GM18951 (cell line): ENCODE results near the gene ANXA5.

Experiments
- POLR2A ChIP-seq: IDR thresholded peaks from 4 replicates; pipeline ENCODE4 v1.6.1; 2011; ENCODE audit warnings: mild to moderate bottlenecking; ENCODE audit not compliant: insufficient read length, insufficient read depth; ENCODE audit errors: extremely low read depth
- in situ Hi-C: fragments of 300-500 bp; cut with MboI; formaldehyde crosslinking; loops from one replicate; pipeline ENCODE4 v1.12.0; 2022; ENCODE audit warnings: low sequenced_read_pairs, mixed read lengths, inconsistent platforms; ENCODE audit not compliant: unreplicated experiment

ANXA5 gene

DNA sequence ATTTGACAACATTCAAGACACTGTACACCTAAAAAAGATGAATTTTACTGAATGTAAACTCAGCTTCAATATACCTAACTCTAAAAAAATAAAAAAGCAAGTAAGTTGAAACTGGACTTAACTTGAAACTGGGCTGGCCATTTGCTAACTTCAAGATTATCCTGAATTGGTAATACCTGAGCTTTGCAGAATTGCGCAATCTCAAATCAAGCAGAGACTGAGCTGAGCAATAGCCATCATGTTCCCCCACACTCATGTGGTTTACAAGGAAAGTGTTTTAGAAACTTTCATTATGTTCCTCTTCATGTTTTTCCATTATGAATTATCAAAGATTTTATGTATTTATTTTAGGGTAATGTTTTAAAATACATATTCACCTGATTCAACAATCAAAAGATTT lies 38.7 kb downstream of the ANXA5 start:
- in situ Hi-C loops = no loop called here
- TF ChIP-seq POLR2A = no peak

DNA sequence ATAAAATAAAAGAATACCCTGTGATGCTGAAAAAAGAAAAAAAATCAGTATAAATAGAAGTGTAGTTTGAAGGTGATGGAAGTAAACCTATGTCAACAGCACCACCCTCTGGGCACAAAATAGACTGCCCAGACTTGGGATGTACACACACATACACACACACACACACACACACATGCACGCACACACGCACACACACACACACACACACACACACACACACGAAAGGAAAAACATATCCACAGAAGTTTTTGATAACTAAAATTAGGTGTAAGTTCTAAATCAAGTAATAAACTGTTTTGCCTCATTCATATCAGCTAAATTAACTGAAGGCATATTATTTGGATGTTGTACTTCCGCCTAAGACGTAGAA lies 40.5 kb downstream of the ANXA5 start:
- TF ChIP-seq POLR2A = no peak

DNA sequence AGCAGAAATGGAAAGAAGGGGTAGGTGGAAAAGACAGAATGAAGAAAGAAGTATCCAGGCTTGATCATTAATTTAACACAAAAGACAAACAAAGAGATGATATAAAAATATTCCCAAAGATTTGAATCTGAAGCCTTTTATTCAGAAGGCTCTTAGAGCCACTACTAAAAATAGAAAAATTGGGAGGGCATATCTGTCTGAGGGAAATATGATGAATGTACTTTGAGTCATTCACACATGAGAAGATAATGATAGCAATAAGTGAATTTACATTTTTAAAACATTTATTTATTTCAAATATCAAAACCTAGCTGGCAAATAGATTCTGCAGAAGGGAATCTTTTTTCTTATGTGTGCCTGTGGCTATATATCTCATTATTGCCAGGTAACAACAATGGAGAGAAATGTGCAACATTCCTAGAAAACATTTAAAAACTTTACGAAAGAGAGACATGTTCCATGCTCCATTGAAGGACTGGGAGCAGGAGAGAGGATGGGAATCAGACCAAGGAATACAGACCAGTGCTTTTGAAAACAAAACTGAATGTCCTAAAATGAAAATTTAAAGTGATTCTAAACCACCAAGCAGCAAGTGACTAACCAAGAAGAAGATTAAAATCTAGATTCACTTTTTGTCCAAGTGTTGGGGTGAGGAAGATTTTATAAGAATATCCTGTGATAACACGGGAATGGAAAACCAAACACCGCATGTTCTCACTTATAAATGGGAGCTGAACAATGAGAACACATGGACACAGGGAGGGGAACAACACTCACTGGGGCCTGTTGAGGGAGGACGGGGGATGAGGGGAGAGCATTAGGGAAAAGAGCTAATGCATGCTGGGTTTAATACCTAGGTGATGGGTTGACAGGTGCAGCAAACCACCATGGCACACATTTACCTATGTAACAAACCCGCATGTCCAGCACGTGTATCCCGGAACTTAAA lies 41.2 kb downstream of the ANXA5 start:
- TF ChIP-seq POLR2A = no peak
- in situ Hi-C loops = no loop called here

More for the DNA sequence above, 40.5 kb downstream of the ANXA5 start:
- in situ Hi-C loops = no loop called here

DNA sequence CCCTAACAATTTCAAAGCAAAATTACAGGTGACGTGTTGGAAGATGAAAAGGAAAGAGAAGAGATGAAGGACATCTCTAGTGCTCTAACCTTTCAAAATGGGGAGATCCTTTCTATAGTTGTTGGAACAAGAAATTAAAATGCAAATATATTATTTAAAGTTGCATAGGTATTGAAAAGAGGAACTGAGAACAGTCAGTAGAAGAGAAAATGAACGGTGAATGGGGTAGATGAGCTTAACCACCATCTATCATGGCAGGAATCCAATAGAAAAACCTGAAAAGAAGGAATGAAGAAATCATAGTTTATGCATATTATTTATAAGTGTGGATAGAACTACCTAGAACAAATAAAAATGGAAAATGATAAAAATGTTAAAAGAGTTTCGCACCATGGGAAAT lies 42.0 kb downstream of the ANXA5 start:
- in situ Hi-C loops = no loop called here
- no peak for TF ChIP-seq POLR2A

DNA sequence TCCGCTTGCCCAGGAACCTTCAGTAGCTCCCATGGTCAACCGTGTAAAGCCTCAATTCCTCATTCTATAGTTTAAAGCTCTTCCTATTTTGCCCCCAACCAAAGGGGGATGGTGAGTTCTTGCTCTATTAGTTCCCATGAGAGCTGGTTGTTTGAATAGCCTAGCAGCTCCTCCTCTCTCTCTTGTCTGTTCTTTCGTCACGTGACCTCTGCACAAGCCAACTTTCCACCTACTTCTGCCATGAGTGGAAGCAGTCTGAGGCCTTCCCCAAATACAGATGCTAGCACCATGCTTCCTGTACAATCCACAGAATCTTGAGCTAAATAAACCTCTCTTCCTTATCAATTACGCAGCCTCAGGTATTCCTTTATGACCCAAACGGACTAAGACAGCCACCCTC lies 42.8 kb downstream of the ANXA5 start:
- no peak for TF ChIP-seq POLR2A

DNA sequence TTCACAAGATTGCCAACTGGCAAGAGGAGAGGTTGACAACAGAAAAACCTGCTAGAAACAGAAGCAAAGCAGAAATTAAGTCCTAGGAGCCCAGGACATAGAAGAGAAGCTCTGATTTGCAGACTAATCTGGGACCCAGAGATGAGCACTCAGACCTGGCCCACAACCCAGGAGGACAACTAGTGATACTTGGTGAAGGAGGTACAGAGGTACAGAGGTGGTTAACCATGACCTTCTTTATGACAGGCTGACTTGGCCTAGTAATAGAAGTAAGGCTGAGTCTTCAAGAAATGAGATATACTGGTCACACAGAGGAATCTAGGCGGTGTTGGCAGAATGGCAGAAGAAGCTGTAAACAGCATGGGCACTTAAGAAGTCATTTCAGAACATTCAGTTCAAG lies 43.6 kb downstream of the ANXA5 start:
- no peak for TF ChIP-seq POLR2A
- in situ Hi-C loops = no loop called here

More for the DNA sequence above, 42.8 kb downstream of the ANXA5 start:
- in situ Hi-C loops = no loop called here

DNA sequence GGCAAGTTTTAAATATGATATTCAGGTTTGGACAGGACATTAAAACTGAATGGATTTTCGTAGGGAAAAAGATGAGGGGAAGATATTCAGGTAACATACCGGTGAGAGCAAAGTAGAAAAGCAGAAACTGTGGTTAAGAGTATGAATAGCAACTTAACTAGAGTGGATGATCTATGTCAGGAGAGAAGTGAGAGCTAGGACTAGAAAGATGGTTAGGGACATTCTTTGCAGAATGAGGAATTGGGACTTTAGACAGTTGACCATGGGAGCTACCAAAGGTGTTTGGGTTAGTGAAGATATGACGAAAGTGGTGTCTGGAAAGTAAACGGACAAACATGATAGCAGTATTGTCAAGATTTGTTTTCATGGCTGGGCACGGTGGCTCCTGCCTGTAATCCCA lies 45.2 kb downstream of the ANXA5 start:
- in situ Hi-C loops = no loop called here
- TF ChIP-seq POLR2A = no peak

DNA sequence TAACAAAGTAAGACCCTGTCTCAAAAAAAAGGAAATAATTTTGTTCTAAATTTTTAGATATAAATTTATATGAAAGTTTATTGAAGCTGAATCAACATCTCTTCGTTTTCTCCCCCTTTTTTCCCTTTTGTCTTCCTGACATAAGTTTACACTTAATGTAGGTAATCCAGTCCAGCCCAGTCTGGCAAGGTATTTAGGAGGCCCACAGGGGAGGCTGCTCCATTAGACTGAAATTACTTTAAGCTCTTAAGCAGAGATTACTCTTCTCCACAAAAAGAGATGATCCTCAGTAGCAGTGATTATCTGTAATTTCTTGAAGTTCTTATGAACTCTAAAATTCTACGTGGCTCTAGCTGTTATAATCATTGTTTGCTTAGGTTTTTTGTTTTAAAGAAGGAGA lies 46.0 kb downstream of the ANXA5 start:
- in situ Hi-C loops = no loop called here
- no peak for TF ChIP-seq POLR2A

DNA sequence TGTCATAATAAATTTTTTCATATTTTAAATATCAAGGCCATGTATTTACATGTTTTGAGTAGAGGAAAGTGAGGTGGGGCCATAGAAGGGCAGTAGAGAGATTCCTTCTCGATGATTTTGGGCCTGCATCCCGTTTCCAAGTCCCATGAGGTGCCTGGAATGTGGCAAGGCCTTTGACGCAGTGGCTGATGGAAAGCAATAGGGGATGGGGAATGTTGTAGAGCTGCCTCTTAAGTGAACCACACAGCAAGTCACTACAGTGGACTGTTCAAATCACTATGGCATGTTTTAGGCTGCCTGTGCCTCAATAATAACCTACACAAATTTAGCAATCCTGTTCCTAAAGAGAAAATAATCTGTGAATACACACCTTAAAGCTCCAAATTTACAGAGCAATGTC lies 48.3 kb downstream of the ANXA5 start:
- no peak for TF ChIP-seq POLR2A
- in situ Hi-C loops = no loop called here

DNA sequence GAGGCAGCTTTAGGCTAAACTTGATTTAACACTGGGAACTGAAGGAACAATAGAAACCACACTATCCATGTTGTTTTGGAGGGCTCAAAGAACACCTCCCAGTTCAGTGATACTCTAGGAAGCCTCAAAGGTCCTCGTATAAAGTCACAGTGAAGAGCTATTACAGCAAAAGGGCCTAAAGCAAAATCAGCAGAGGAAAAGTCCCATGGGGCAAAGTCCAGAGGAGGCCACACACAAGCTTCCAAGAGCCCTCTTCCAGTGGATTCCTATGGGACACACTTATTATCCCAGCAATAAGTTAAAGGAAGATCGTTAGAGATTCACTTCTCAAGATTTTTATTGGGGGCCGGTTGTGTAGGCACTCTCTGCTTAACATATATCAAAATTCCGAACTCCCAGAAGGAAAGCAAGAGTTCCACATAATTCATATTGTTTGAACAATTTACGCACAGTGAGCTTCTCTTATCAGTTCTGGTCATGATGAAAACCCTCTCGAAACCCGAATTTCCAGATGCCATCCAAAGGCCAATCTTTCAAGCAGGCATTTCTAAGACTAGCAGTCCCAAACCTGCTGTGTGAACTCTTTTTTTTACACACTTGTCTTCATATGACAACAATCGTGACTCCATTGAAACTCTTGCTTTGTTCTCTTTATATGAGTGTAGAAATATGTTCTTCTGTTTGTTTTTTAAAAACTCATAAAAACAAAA lies 53.7 kb downstream of the ANXA5 start:
- TF ChIP-seq POLR2A = no peak
- in situ Hi-C loops = no loop called here

DNA sequence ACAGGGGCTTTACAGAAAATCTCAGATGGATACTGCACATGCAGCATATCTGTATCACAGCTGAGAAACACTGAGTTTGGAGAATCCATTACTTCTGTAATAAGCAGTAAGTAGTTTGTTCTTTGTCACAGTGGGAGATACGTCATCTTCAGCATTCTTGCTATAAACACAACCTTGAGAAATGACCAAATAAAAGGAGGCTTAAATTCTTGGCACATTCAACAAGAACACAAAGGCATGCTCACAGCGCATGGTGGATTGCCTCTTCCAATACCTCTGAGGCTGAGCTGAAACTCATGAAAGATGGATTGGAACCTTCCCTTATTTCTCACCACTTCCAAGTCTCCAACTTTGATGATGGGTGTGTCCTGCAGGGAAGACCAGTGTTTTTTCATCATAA lies 54.5 kb downstream of the ANXA5 start:
- in situ Hi-C loops = no loop called here
- no peak for TF ChIP-seq POLR2A

DNA sequence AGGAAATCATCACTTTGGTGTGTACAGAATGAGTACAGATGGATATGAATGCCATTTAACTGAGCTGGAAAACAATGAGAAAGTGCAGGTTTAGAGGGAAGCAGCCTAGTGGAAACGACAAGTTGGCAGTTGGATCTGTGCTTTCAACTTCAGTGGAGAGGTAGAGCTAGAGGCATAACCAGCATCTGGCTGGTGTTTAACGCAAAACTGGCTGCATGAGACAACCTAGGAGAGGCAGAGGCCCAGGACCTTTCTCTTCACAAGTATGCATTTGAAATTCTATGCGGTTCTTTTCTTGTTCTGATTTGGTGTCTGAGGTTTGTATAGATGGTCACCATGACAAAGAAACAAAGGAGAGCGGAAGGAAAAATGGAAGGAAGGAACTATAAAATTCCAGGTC lies 63.1 kb downstream of the ANXA5 start:
- in situ Hi-C loops = no loop called here

DNA sequence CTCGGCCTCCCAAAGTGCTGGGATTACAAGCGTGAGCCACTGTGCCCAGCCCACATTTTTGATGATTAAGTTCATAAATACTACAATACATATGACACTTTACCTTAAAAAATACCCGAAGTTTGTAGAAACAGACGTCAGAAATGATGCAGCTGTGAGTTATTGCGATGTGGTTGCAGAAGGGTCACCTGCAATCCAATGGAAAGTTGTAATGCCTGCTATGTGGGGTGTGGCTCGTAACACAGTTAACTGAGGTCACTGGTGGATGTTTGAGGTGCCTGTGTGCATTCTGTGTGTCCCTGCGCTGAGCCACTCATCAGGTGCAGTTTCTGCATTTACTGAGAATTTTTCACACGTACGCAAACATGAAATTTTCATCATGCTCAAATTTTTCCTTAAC lies 64.1 kb downstream of the ANXA5 start:
- no peak for TF ChIP-seq POLR2A
- in situ Hi-C loops = no loop called here

More for the DNA sequence above, 63.1 kb downstream of the ANXA5 start:
- no peak for TF ChIP-seq POLR2A
